ENCODE measurements around the gene SLA2. TPM values are rescaled to one million over a fixed set of nuclear protein-coding genes. Genes with fewer than 3 reads are reported as not detected.

Gene SLA2
- total RNA-seq, 3 donors from 2014 or later, result 1.5 to 1.6 (median 1.6) TPM

DNA sequence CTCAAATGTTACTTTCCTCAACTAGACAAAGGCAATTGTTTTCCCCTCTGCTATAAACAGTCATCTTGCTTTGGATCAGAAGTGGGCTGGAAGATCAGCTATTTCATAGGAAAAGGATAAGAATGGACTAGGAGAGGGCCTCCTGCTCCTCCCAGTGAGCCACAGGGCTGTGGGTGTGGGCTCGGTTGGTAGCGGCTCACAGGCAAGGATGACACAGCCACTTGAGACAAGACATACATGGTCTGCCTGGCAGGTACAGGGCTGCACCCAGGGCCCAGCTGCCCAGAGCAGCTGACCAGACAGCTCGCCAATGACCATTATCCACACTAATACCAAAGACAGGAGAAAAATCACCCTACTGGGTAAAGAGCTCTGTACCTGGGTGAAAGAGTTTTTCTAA, 9.0 kb upstream of the SLA2 start:
- ATAC-seq, result no peak
- TF ChIP-seq, protein P1, sequence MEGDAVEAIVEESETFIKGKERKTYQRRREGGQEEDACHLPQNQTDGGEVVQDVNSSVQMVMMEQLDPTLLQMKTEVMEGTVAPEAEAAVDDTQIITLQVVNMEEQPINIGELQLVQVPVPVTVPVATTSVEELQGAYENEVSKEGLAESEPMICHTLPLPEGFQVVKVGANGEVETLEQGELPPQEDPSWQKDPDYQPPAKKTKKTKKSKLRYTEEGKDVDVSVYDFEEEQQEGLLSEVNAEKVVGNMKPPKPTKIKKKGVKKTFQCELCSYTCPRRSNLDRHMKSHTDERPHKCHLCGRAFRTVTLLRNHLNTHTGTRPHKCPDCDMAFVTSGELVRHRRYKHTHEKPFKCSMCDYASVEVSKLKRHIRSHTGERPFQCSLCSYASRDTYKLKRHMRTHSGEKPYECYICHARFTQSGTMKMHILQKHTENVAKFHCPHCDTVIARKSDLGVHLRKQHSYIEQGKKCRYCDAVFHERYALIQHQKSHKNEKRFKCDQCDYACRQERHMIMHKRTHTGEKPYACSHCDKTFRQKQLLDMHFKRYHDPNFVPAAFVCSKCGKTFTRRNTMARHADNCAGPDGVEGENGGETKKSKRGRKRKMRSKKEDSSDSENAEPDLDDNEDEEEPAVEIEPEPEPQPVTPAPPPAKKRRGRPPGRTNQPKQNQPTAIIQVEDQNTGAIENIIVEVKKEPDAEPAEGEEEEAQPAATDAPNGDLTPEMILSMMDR (IDR thresholded peaks at IDR 0.05), result no peak
- no peaks in the 10 kb centered on the region for H3K36me3 ChIP-seq (ENCODE audit: low read depth)
- no peaks in the 10 kb centered on the region for H3K9me3 ChIP-seq
- no peaks in the 10 kb centered on the region for H3K4me1 ChIP-seq (ENCODE audit: low read depth)
- intact Hi-C loops (cut with DNase I, micrococcal nuclease), result no loop called here
- no peak overlapping the region for H3K4me3 ChIP-seq
- DNase-seq, result no peak

DNA sequence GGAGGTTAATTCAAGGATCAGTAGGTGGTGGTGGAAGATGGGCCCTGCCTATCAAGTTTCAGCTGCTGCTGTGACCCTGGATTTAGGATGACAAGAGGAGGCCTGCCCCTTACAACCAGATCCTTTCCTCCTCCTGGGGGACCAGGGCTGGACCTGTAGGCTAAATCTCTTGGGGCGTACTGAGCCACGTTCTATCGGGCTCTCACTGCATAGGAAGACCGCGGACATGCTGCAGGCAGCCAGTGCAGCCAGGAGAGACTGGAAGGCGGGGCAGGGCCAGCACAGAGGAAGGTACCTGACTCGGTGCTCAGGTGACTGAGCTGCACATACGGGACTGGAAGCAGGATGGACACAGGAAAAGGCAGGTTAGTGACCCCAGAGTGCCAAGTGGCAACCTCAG, 8.5 kb upstream of the SLA2 start:
- ATAC-seq (no peak), DNase-seq (no peak)
- intact Hi-C loops (cut with DNase I, micrococcal nuclease), result no loop called here
- TF ChIP-seq, protein P1 (IDR thresholded peaks at IDR 0.05), result no peak
- no peak overlapping the region for H3K4me3 ChIP-seq
- H3K36me3 ChIP-seq (ENCODE audit: low read depth), result no peaks in the 10 kb centered on the region
- no peaks in the 10 kb centered on the region for H3K4me1 ChIP-seq (ENCODE audit: low read depth)
- no peaks in the 10 kb centered on the region for H3K9me3 ChIP-seq

DNA sequence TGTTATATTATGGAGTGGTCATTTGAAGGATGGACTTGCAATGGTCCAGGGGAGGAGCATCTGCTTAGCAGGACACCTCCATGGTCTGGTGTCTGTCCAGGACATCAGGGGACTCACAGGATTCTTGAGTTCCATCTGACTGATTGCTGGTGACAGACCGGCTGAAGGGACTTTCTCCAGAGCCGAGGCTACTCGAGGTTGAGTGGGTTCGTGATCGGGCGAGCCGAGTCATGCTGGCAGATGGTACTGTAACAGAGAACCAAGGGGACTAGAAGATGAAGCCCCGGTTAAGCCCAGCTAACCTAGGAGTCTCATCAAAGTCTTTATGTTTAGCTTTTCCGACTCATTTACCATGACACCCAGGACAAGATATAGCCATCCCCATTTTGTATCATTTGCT, 7.5 kb upstream of the SLA2 start:
- Histone ChIP-seq H3K9me3 (no peaks in the 10 kb centered on the region), H3K4me3 (no peak overlapping the region), H3K4me1 (ENCODE audit: low read depth) (no peaks in the 10 kb centered on the region), H3K36me3 (ENCODE audit: low read depth) (no peaks in the 10 kb centered on the region)
- TF ChIP-seq, protein P1 (IDR thresholded peaks at IDR 0.05), result no peak
- DNase-seq (no peak), ATAC-seq (no peak)
- intact Hi-C loops (cut with DNase I, micrococcal nuclease), result no loop called here

DNA sequence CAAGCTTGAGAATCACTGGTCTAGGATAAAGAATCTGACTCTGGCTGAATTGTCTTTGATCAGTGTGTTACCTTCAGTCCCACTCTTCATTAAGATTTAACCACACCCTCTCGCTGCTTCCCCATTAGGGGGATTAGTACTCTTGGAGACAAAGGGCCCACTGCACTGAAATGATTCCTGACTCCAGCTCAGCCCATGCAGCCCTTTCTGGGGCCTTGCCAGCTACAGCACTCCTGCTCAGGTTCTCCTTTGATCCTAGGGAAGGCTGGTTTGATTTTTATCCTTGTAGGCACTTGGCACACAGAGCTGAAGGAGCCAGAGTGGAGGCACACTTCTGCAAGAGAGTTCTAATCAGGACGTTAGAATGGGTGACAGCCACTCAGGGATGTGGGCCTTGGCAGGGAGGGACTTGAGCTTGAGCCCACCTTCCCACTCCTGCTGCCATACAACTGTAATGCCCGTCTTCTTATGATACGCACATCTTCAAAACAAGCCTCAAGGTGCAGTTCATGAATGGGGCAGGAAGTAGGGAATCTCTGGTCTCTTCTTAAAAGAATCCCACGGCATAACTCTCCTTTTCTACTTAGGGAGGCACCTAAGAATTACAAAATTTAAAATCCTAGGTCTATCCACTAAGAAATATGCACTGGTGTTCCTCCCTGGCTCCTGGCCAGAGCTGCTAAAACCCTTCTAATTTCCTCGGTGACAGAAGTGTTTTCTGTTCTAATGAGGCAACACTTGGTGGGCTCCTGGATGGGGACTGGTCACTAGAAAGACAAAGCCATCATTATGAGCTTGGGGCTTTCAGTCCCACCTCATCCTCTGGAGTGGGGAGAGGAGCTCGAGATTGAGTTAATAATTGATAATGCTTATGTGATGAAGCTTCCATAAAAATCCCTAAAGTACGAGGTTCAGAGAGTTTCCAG, 1.5 kb upstream of the SLA2 start:
- intact Hi-C loops (cut with DNase I, micrococcal nuclease), result no loop called here
- Histone ChIP-seq H3K4me3 (no peak overlapping the region), H3K9me3 (no peaks in the 10 kb centered on the region), H3K4me1 (ENCODE audit: low read depth) (no peaks in the 10 kb centered on the region), H3K36me3 (ENCODE audit: low read depth) (no peaks in the 10 kb centered on the region)
- TF ChIP-seq, protein P1 (IDR thresholded peaks at IDR 0.05), result no peak
- no peak for ATAC-seq
- no peak for DNase-seq

DNA sequence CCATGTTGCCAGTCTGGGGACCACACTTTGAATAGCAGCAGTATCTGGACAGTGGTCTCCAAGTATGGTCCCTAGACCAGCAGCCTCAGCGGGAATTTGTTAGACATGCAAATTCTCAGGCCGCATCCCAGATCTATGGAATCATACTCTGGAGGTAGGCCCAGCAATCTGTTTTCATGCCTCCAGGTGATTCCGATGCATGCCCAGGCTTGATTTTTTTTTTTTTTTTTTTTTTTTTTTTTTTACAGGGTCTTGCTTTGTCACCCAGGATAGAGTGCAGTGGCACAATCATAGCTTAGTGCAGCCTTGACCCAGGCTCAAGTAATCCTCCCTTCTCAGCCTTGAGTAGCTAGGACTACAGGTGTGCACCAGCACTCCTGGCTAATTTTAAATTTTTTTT, 682 bp upstream of the SLA2 start:
- ATAC-seq, result no peak
- intact Hi-C loops (cut with DNase I, micrococcal nuclease), result no loop called here
- Histone ChIP-seq H3K4me1 (ENCODE audit: low read depth) (no peaks in the 10 kb centered on the region), H3K36me3 (ENCODE audit: low read depth) (no peaks in the 10 kb centered on the region), H3K9me3 (no peaks in the 10 kb centered on the region), H3K4me3 (no peak overlapping the region)
- TF ChIP-seq, protein P1 (IDR thresholded peaks at IDR 0.05), result no peak
- DNase-seq, result no peak

All from mucosa of descending colon (tissue), 3 donors.